ENCODE measurements around the gene RSRC1. TPM values are rescaled to one million over a fixed set of nuclear protein-coding genes. Genes with fewer than 3 reads are reported as not detected.

RSRC1 gene
- 63.2 TPM for total RNA-seq

GRCh38 chr3:158109804-158110657 is at the start of gene RSRC1:
RSRC1 (plus strand) TSS chr3:158110089; CDS start chr3:158122105, 12,016 bp downstream.

GRCh38 chr3:158570999-158571702 is 461.3 kb downstream of the RSRC1 start, which contains the start of gene MLF1:
MLF1 (plus strand) TSS chr3:158571194; CDS start chr3:158571301, 107 bp downstream.

Other genes with a start within 250 kb of the RSRC1 start
- gene SHOX2, start 3.7 kb upstream of the RSRC1 start, total RNA-seq, result 8.5 TPM

Measured in diencephalon (tissue), 1 donor.